Fibroblast of lung (primary cell): ENCODE measurements around the gene GLDC. TPM values are rescaled to one million over a fixed set of nuclear protein-coding genes. Genes with fewer than 3 reads are reported as not detected.
"Not testable (repeated sequence)": the region's sequence is repeated elsewhere in the genome, so short reads cannot be mapped to it uniquely, and the experiment has no call there.

ENCODE experiments used
- DNase-seq, 2 donors: peaks; one replicate each; pipeline versions ENCODE4 v3.0.0 to v3.0.0-alpha.2; 2010; ENCODE audit warnings: low read depth in 2 of 2
- H2AFZ ChIP-seq: 2 replicates; pipeline ENCODE4 v1.5.1; 2012; ENCODE audit warnings: low read length, control low read depth, inconsistent platforms
- H3K27ac ChIP-seq: 2 replicates; pipeline ENCODE4 v1.5.1; 2011; ENCODE audit warnings: low read length, control low read depth; ENCODE audit not compliant: insufficient read depth
- H3K27me3 ChIP-seq: 2 replicates; pipeline ENCODE4 v1.5.1; 2011; ENCODE audit warnings: mild to moderate bottlenecking, low read length; ENCODE audit not compliant: control insufficient read depth, insufficient read depth
- H3K36me3 ChIP-seq: 2 replicates; pipeline ENCODE4 v1.5.1; 2011; ENCODE audit warnings: low read length; ENCODE audit not compliant: control insufficient read depth, insufficient read depth
- H3K4me1 ChIP-seq: 2 replicates; pipeline ENCODE4 v1.5.1; 2011; ENCODE audit warnings: low read length; ENCODE audit not compliant: control insufficient read depth, insufficient read depth; ENCODE audit errors: extremely low read depth
- H3K4me2 ChIP-seq: 2 replicates; pipeline ENCODE4 v1.5.1; 2011; ENCODE audit warnings: low read length, control low read depth; ENCODE audit not compliant: insufficient read depth; ENCODE audit errors: extremely low read depth
- H3K4me3 ChIP-seq, 4 experiments: fragments of 200-600 bp in 1 of 4; sonication (generic) in 1 of 4; replicated peaks in 1 of 4; 2 replicates each; pipeline ENCODE4 v1.5.1; 2011 to 2016; ENCODE audit warnings: low read length in 4 of 4, low read depth in 3 of 4, mild to moderate bottlenecking in 3 of 4, control low read depth in 2 of 4, inconsistent platforms in 1 of 4, mixed read lengths in 1 of 4; ENCODE audit not compliant: insufficient read depth in 1 of 4; ENCODE audit errors: control extremely low read depth in 1 of 4
- H3K79me2 ChIP-seq: 2 replicates; pipeline ENCODE4 v1.5.1; 2012; ENCODE audit warnings: mild to moderate bottlenecking, low read length, inconsistent platforms; ENCODE audit not compliant: control insufficient read depth, insufficient read depth
- H3K9ac ChIP-seq: 2 replicates; pipeline ENCODE4 v1.5.1; 2011; ENCODE audit warnings: mild to moderate bottlenecking, low read length, control low read depth; ENCODE audit not compliant: insufficient read depth
- H3K9me3 ChIP-seq: 2 replicates; pipeline ENCODE4 v1.5.1; 2012; ENCODE audit warnings: low read depth, low read length; ENCODE audit not compliant: control insufficient read depth, insufficient read depth
- H4K20me1 ChIP-seq: 2 replicates; pipeline ENCODE4 v1.5.1; 2011; ENCODE audit warnings: low read length; ENCODE audit not compliant: control insufficient read depth, insufficient read depth; ENCODE audit errors: extremely low read depth
- CTCF ChIP-seq, 2 donors: IDR thresholded peaks in 1 of 2; conservative IDR thresholded peaks in 1 of 2; 1 replicate in 1 of 2; 2 replicates in 1 of 2; pipeline ENCODE4 v1.5.1; 2011 to 2012; ENCODE audit warnings: low read length in 2 of 2, control low read depth in 1 of 2, inconsistent platforms in 1 of 2, low read depth in 1 of 2, mild to moderate bottlenecking in 1 of 2
- EZH2 ChIP-seq: IDR thresholded peaks from 2 replicates; pipeline ENCODE4 v1.5.1; 2012; ENCODE audit warnings: low read length, control low read depth, mild to moderate bottlenecking; ENCODE audit errors: missing control alignments
- polyA plus RNA-seq, 2 donors: library from polyadenylated mRNA; depleted of rRNA in 1 of 2; stranded (reverse) in 1 of 2; unstranded in 1 of 2; fragments of >200 nt; gene quantifications; 2 replicates each; pipeline ENCODE4 v1.2.1, GENCODE V29; 2011 to 2012; ENCODE audit warnings: missing spikeins in 1 of 2
- total RNA-seq: library from RNA; depleted of rRNA; stranded (reverse); fragments of >200 nt; gene quantifications from 2 replicates; pipeline ENCODE4 v1.2.1, GENCODE V29; 2014

GLDC gene
- total and polyA plus RNA-seq, 2 donors (not counting 1 experiment from before 2014, with no cell fraction given): 0.45 to 0.83 TPM

GRCh38 chr9:6646293-6646636, 736 bp upstream of the GLDC start:
- H3K4me2 ChIP-seq: no peak overlapping the region
- H3K27me3 ChIP-seq: peaks cover 39% of the 10 kb centered on the region
- no peak overlapping the region for H2AFZ ChIP-seq

GRCh38 chr9:6645105-6645354, 499 bp downstream of the GLDC start:
- peak overlapping the region in 1 of 4 experiments; percentile 28 for H3K4me3 ChIP-seq
- H3K9me3 ChIP-seq, H2AFZ ChIP-seq, H3K79me2 ChIP-seq, H3K4me1 ChIP-seq, H3K36me3 ChIP-seq, DNase-seq, H3K9ac ChIP-seq, H3K27ac ChIP-seq, H4K20me1 ChIP-seq: not testable (repeated sequence)
- H3K27me3 ChIP-seq: peaks cover 41% of the 10 kb centered on the region
- H3K4me2 ChIP-seq: peak overlapping the region; percentile 35

More at GRCh38 chr9:6646293-6646636, 736 bp upstream of the GLDC start:
- no peaks in the 10 kb centered on the region for H4K20me1 ChIP-seq
- H3K4me1 ChIP-seq: no peaks in the 10 kb centered on the region
- peak overlapping the region in 2 of 4 experiments; percentile 48 to 49 for H3K4me3 ChIP-seq
- TF ChIP-seq CTCF (conservative IDR thresholded peaks at IDR 0.05 in 1 of 2, IDR thresholded peaks at IDR 0.05 in 1 of 2; ENCODE audit: low read depth in 1 of 2, low read length in 2 of 2): no peak
- no peak for TF ChIP-seq EZH2
- H3K36me3 ChIP-seq: no peaks in the 10 kb centered on the region
- H3K79me2 ChIP-seq: no peaks in the 10 kb centered on the region
- no peak overlapping the region for H3K27ac ChIP-seq
- no peak overlapping the region for H3K9ac ChIP-seq
- DNase-seq: no peak
- no peaks in the 10 kb centered on the region for H3K9me3 ChIP-seq

- DNase-seq: no peak
- no peaks in the 10 kb centered on the region for H3K36me3 ChIP-seq
- no peaks in the 10 kb centered on the region for H3K79me2 ChIP-seq
- peak overlapping the region in 2 of 4 experiments; percentile 24 to 28 for H3K4me3 ChIP-seq
- no peak overlapping the region for H3K9ac ChIP-seq
- peak overlapping the region; percentile 35 for H3K4me2 ChIP-seq
- peaks cover 41% of the 10 kb centered on the region for H3K27me3 ChIP-seq
- H3K27ac ChIP-seq: no peak overlapping the region
- H2AFZ ChIP-seq: no peak overlapping the region
- TF ChIP-seq CTCF (conservative IDR thresholded peaks at IDR 0.05 in 1 of 2, IDR thresholded peaks at IDR 0.05 in 1 of 2; ENCODE audit: low read depth in 1 of 2, low read length in 2 of 2) (no peak), EZH2 (no peak)
- no peaks in the 10 kb centered on the region for H3K4me1 ChIP-seq
- no peaks in the 10 kb centered on the region for H4K20me1 ChIP-seq
- no peaks in the 10 kb centered on the region for H3K9me3 ChIP-seq
These were observed 1.0 kb downstream of the GLDC start for GRCh38 chr9:6644346-6645104.
